ENCODE measurements around the gene ATP2B3.

DNA sequence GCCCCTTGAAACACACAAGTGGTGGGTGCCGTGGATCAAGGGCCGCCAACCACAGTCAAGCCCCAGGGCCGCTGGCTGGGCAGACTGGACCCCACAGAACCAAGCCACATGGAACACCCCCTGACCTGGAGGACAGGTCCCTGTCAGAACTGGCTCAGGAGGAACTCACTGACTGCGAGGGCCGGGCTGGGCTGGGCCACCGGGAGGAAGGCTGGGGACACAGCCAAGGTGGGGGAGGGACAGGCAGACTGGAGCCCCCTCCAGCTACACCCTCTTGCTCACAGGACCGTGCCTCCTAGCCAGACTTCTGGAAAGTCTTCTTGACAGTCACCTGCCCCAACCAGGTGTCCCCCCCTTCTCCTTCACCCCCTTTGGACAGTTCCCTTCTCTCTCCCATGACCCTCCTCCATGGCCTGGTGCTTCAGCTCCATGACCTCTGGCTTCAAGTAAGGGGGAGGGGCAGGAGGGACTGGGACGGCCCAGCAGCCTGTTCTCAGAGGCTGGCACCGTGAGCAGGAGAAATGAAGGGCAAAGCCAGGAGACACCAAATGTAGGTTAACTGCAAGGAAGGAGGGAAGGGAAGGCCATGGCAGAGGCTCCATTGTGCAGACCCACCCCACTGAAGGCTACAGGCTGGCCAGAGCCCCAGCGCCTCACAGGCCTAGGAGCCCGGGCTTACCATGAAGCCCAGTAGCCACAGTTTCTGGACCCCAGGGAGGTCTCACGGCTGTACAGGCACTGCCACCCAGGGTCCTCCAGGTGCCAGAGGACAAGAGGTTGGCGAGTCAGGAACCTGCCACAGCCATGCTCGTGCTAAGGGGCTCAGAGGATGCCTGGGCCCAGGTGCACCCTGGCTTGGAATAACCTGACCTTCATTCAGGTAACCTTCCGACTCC, 107.0 kb downstream of the ATP2B3 start:
- TF ChIP-seq, protein P1, sequence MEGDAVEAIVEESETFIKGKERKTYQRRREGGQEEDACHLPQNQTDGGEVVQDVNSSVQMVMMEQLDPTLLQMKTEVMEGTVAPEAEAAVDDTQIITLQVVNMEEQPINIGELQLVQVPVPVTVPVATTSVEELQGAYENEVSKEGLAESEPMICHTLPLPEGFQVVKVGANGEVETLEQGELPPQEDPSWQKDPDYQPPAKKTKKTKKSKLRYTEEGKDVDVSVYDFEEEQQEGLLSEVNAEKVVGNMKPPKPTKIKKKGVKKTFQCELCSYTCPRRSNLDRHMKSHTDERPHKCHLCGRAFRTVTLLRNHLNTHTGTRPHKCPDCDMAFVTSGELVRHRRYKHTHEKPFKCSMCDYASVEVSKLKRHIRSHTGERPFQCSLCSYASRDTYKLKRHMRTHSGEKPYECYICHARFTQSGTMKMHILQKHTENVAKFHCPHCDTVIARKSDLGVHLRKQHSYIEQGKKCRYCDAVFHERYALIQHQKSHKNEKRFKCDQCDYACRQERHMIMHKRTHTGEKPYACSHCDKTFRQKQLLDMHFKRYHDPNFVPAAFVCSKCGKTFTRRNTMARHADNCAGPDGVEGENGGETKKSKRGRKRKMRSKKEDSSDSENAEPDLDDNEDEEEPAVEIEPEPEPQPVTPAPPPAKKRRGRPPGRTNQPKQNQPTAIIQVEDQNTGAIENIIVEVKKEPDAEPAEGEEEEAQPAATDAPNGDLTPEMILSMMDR (conservative IDR thresholded peaks at IDR 0.05; ENCODE audit: low read depth, low read length): no peak
- TF ChIP-seq RAD21 (IDR thresholded peaks at IDR 0.05; ENCODE audit: low read length) (no peak), POLR2A (IDR thresholded peaks at IDR 0.05; ENCODE audit: low read depth, low read length) (no peak), RFX5 (IDR thresholded peaks at IDR 0.05; ENCODE audit: low read depth, low read length) (no peak), MAZ (IDR thresholded peaks at IDR 0.05; ENCODE audit: borderline replicate concordance, low read depth, low read length) (no peak), RCOR1 (IDR thresholded peaks at IDR 0.05; ENCODE audit: insufficient replicate concordance, low read length) (no peak), CEBPB (IDR thresholded peaks at IDR 0.05; ENCODE audit: low read depth, low read length) (no peak), CHD1 (IDR thresholded peaks at IDR 0.05; ENCODE audit: low read depth, low read length) (no peak), SMC3 (IDR thresholded peaks at IDR 0.05; ENCODE audit: low read depth, low read length) (no peak)
- TF ChIP-seq, protein P2, sequence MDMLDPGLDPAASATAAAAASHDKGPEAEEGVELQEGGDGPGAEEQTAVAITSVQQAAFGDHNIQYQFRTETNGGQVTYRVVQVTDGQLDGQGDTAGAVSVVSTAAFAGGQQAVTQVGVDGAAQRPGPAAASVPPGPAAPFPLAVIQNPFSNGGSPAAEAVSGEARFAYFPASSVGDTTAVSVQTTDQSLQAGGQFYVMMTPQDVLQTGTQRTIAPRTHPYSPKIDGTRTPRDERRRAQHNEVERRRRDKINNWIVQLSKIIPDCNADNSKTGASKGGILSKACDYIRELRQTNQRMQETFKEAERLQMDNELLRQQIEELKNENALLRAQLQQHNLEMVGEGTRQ (IDR thresholded peaks at IDR 0.05; ENCODE audit: low read depth, low read length): no peak
